ENCODE measurements around the gene DCTN4.

DNA sequence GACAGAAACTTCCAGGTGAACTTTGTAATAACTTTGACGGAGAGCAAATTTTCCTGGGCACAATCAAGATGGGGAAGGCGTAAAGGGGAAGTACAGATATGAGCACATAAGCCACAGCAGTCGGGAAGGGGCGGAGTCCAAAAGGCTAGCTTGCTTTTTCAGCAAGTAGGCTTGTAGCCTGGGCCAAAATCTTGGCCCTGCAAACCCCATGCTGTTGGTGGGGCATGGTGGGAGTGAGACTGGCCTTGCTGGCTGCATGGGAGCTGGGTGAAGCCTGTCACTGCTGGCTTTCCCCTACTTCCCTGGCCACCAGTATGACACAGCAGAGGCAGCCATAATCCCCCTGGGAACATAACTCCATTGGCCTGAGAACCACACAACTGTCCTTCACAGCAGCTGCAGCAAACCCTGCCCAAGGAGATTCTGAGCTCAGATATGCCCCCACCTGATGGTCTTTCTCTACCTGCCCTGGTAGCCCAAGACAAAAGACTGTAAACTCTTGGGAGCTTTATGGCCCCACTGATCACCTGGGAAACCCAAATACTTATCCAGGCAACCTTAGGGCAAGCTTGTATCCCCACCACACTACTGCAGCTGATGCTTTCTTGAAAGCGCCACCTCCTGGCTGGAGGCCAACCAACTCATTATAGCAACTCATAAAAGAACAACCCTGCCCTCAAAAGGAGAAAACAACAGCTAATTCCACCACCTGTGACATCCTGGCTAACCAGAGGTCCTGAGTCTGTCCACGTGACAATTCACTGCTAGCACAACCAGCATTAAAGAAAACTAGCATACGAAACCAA lies 24.0 kb downstream of the DCTN4 start:
- TF ChIP-seq CTCF (IDR thresholded peaks at IDR 0.05) (no peak), POLR2A (IDR thresholded peaks at IDR 0.05) (no peak)

Measured in Peyer's patch (tissue), 4 donors.